T-helper 2 cell (primary cell): ENCODE data around the gene TBC1D4.
"Not testable (repeated sequence)": the region's sequence is repeated elsewhere in the genome, so short reads cannot be mapped to it uniquely, and the experiment has no call there.

ENCODE experiments used
- DNase-seq, 5 experiments: peaks; one replicate each; pipeline versions ENCODE4 v3.0.0 to v3.0.0-alpha.2; 2012 to 2022

Gene TBC1D4

GRCh38 chr13:75447493-75447892 is 34.5 kb downstream of the TBC1D4 start:
- DNase-seq = no peak

GRCh38 chr13:75446874-75447273 is 35.1 kb downstream of the TBC1D4 start:
- no peak for DNase-seq

GRCh38 chr13:75445717-75446499 is 36.1 kb downstream of the TBC1D4 start:
- no peak for DNase-seq

GRCh38 chr13:75444016-75444415 is 38.0 kb downstream of the TBC1D4 start:
- DNase-seq = no peak

DNA sequence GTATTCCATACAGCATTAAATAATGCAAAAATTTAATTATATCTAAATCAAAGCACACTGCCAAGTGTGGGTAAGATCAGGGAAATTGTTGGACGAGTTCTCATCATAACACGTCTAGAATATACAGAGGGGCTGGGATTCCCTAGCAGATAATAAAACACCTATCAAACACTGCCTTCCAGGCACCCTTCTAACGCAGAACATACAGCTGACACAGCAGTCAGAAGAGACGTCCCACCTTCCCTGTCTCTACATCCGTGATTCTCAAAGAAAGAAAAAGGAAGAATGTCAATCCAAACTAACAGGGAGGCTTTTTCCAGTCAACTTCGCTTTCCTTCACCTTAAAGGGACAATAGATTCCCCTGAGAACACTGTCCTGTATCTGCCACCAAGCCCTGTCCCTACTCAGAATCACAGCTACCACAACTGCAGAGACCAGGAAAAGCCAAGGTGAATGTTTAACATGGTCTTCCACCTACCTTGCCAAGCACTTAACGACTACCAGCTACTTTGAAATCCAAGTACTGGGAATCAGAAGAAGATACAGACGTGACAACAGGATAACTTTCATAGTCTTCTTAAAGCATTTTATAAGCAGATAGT is 38.5 kb downstream of the TBC1D4 start:
- no peak for DNase-seq

GRCh38 chr13:75442736-75443234 is 39.2 kb downstream of the TBC1D4 start:
- no peak for DNase-seq

DNA sequence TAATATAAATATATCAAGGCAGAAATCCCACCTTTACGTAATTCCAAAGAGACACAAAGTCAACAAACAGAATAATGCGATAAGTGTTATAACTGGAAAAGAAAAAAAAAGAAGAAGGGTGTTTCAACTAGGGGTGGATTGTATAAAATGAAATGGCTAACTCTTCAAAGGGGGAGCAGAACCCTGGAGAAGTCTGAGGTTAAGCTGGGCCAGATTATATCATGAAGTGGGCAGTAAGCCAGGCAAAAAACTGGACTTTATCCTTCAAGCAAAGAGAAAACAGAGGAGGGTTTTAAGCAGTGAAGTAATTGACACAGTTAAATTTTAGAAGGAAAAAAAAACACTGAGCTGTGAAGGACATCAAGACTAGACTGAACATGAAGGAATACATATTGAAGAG is 41.9 kb downstream of the TBC1D4 start:
- no peak for DNase-seq

- no peak for DNase-seq
Observed at GRCh38 chr13:75437582-75438318, 44.2 kb downstream of the TBC1D4 start.

GRCh38 chr13:75434126-75434525 is 47.8 kb downstream of the TBC1D4 start:
- not testable (repeated sequence) for DNase-seq

DNA sequence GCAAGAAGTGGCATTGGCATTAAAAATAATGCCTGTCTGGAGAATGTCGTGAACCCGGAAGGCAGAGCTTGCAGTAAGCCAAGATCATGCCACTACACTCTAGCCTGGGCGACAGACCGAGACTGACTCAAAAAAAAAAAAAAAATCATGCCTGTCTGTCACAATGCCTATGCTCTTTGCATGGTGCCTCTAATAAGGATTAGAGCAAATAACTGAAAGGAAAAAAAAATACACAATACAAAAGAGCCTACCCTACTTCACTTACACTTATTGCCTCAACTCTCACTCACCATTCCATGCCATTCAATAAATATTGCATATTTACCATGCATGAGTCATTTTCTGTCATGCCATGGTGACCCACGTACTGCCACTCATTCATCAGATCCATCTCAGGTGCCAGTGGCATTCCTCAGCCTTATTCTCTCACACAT is 49.1 kb downstream of the TBC1D4 start:
- no peak for DNase-seq

GRCh38 chr13:75432045-75432444 is 49.9 kb downstream of the TBC1D4 start:
- DNase-seq = no peak

DNA sequence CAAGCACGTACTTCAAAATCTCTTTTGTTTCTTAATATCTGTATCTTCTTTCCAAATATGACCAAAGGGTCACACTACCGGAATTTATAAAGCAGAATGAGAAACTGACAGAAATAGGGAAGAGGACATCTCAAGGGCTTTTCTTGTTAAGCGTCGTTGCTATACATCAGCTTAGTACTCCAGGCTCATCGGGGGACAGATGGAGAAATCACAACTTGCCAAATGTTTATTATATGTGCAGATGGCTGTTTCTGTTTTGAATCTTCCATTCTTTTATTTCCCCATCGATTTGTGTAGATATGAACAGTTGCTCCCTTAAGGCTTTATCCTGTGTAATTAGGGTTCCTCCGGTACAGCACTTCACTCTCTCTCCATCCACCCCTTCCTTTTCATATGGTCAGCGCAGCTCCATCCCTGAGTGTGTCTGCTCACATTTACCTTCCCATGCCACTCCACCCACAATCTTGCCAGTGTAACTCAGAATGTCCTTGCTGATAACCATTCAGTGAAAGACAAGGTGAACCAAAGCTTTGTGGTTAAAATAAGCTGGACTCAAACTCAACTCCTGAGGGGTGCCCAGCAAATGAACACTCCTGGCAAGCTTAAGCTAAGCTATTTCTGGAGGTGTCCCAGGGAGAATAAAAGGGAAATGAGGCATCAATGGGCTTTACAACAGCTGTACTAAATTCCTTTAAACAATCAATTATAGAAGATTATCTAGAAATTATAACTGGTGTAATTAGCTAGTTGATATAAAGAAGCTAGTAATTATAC is 51.3 kb downstream of the TBC1D4 start:
- DNase-seq = no peak

DNA sequence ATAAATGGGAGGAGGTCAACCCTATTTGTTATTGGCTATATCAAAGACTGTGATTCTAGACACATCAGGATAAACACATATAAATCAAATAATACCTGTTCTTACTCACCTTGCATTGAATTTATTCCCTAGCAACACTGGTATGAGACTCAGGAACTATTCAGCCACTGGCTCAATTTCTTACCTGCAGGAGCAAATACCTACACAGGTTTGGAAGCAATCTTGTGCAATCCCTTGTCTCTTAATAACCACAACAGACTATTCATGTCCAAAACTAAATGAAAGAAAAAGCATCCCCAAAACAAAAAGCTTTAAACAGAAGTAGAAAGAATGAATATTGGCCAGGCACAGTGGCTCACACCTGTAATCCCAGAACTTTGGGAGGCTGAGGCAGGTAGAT is 55.5 kb downstream of the TBC1D4 start:
- no peak for DNase-seq

DNA sequence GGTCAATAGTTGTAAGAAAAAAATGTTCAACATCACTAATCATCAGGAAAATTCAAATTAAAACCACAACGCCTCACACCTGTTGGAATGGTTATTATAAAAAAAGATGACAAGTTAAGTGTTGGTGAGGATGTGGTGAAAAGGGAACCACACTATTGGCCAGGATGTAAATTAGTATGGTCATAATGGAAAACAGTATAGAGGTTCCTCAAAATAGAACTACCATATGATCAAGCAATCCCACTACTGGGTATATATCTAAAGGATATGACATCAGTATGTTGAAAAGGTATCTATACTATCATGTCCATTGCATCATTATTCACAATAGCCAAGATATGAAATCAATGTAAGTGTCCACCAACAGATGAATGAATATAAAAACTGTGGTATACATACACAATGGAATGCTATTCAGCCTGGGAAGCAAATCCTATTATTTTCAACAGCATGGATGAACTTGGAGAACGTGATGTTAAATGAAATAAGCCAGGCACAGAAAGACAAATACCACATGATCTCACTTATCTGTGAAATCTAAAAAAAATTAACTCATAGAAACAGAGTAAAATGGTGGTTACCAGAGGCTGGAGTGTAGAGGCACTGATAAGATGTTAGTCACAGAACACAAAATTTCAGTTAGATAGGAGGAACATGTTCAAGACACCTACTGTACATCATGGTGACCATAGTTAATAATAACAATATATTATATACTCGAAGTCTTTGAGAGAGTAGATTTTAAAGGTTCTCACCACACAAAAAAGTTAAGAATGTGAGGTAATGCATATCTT is 56.6 kb downstream of the TBC1D4 start:
- DNase-seq = no peak

DNA sequence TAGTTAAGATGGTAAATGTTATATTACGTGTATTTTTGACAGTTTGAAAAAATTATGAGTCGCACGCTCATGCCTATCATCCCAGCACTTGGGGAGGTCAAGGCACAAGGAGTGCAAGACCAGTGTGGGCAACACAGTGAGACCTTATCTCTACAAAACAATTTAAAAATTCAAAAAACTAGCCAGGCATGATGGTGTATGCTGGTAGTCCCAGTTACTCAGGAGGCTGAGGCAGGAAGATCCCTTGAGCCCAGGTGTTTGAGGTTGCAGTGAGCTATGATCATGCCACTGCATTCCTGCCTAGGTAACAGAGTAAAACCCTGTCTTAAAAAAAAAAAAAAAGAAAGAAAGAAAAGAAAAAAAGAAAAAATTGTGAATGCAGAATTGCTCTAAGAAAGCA is 58.0 kb downstream of the TBC1D4 start:
- no peak for DNase-seq

DNA sequence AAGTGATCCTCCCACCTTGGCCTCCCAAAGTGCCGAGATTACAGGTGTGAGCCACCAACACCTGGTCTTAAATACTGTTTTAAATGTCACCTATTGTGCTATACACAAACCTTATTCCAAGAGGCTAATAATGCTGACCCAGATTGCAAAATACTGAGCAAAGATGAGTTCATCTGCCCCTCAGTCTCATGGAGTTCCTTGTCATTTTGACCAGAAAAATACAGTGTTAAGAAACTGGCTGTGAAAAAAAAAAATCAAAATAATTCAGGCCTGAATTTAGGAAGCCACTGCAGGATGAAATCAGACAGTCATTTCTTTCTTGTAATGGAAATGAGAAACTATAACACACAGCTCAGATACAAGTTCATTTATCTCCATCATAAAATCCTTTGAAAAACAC is 59.9 kb downstream of the TBC1D4 start:
- no peak for DNase-seq

- DNase-seq = no peak
Observed at GRCh38 chr13:75421133-75421532, 60.8 kb downstream of the TBC1D4 start.

GRCh38 chr13:75419656-75420055 is 62.3 kb downstream of the TBC1D4 start:
- no peak for DNase-seq

DNA sequence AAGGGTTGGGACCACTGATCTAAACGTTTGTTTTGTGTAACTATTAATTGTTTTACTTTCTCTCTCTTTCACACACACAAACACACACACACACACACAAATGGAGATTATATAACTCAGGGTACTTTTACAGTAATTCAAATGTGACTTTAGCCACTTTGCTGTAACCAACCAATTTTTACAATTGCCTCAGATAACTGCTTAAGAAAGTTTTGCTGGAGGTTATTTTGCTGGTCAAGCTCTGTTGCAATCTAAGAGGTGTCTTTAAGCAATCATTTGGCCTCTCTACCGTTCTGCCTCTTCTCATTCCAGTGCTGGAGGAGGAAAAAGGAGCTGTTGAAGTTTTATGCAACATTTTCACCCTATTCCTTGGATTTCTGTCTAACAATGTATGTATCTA is 63.0 kb downstream of the TBC1D4 start:
- no peak for DNase-seq

GRCh38 chr13:75418186-75418843 is 63.7 kb downstream of the TBC1D4 start:
- DNase-seq = no peak

GRCh38 chr13:75417656-75418055 is 64.3 kb downstream of the TBC1D4 start:
- DNase-seq = no peak
